K562 (cell line): ENCODE measurements around the gene SMCO4. TPM values are rescaled to one million over a fixed set of nuclear protein-coding genes. Genes with fewer than 3 reads are reported as not detected.

Source experiments
- ATAC-seq: fragments of 200-7000 bp; cut with Tn5 transposase; 3 replicates; pipeline ENCODE4 v1.9.1; 2020; ENCODE audit warnings: moderate library complexity
- BruUV-seq: library from RNA; stranded (reverse); fragments of 400-500 nt; replicated peaks from 2 replicates; lab custom pipeline; 2021; lab: Mats Ljungman, UMichigan
- CTCF ChIA-PET: fragments of 300-600 bp; formaldehyde crosslinking; extraction: SDS; loops from one replicate; lab custom pipeline; 2021; ENCODE audit warnings: low intra/inter-chr PET ratio; lab: Yijun Ruan, JAX
- POLR2A ChIA-PET: fragments of 300-600, 350-650 bp; sonication (Branson Sonifier 250); formaldehyde crosslinking; extraction: SDS; loops from one replicate; lab custom pipeline; 2021; ENCODE audit warnings: antibody characterized with exemption, inconsistent platforms; lab: Yijun Ruan, JAX
- DNase-seq, 4 experiments: peaks; one replicate each; pipeline versions ENCODE4 v3.0.0 to v3.0.0-alpha.2; 2011 to 2018; ENCODE audit warnings: low spot score in 3 of 4, mixed read lengths in 3 of 4; ENCODE audit errors: extremely low read depth in 1 of 4
- FAIRE-seq: peaks from 2 replicates; lab custom pipeline; 2011; peaks lifted over from hg19 to GRCh38; lab: Jason Lieb, UNC
- H2AFZ ChIP-seq: 2 replicates; pipeline ENCODE4 v1.6.0; 2011; ENCODE audit warnings: low read depth, low read length, control low read depth, inconsistent platforms
- H3K27ac ChIP-seq: fragments of 200-600 bp; 3 replicates; pipeline ENCODE4 v1.8.0; 2011; ENCODE audit warnings: low read depth, mild to moderate bottlenecking, control low read depth, inconsistent platforms, low read length, moderate library complexity, mixed read lengths; ENCODE audit errors: extremely low read depth
- H3K27me3 ChIP-seq, 2 experiments: fragments of 300-600 bp in 1 of 2; 2 replicates in 1 of 2; 3 replicates in 1 of 2; pipeline versions ENCODE4 v1.6.0 to v1.8.0; 2011; ENCODE audit warnings: inconsistent platforms in 2 of 2, low read length in 2 of 2, mild to moderate bottlenecking in 1 of 2, mixed read lengths in 1 of 2, moderate library complexity in 1 of 2; ENCODE audit not compliant: control insufficient read depth in 2 of 2, insufficient read depth in 2 of 2
- H3K36me3 ChIP-seq: fragments of 300-600 bp; 3 replicates; pipeline ENCODE4 v1.8.0; 2011; ENCODE audit warnings: mild to moderate bottlenecking, low read length, inconsistent platforms; ENCODE audit not compliant: control insufficient read depth, insufficient read depth
- H3K4me1 ChIP-seq, 2 experiments: fragments of 200-600 bp in 1 of 2; replicated peaks in 1 of 2; 2 replicates in 1 of 2; 3 replicates in 1 of 2; pipeline versions ENCODE4 v1.5.1 to v1.8.0; 2011; ENCODE audit warnings: inconsistent platforms in 2 of 2, low read length in 2 of 2, mild to moderate bottlenecking in 1 of 2, mixed read lengths in 1 of 2, moderate library complexity in 1 of 2; ENCODE audit not compliant: control insufficient read depth in 2 of 2, insufficient read depth in 2 of 2
- H3K4me2 ChIP-seq: 2 replicates; pipeline ENCODE4 v1.6.1; 2011; ENCODE audit warnings: low read length, control low read depth, inconsistent platforms, mixed read lengths; ENCODE audit not compliant: insufficient read depth
- H3K4me3 ChIP-seq: fragments of 200-600 bp; sonication (generic), shearing (Covaris generic); 2 replicates; pipeline ENCODE4 v1.5.1; 2016; ENCODE audit warnings: control low read depth, inconsistent platforms
- H3K79me2 ChIP-seq: fragments of 200-600 bp; 3 replicates; pipeline ENCODE4 v1.8.0; 2011; ENCODE audit warnings: low read length, inconsistent platforms; ENCODE audit not compliant: control insufficient read depth, insufficient read depth
- H3K9ac ChIP-seq, 2 experiments: 2 replicates each; pipeline versions ENCODE4 v1.6.0 to v1.6.1; 2011; ENCODE audit warnings: low read depth in 2 of 2, low read length in 2 of 2, control low read depth in 1 of 2, inconsistent platforms in 1 of 2, mild to moderate bottlenecking in 1 of 2, mixed read lengths in 1 of 2; ENCODE audit not compliant: insufficient read depth in 1 of 2
- H3K9me1 ChIP-seq: one replicate; pipeline ENCODE4 v1.6.0; 2011; ENCODE audit warnings: inconsistent platforms, mild to moderate bottlenecking, low read length, moderate library complexity; ENCODE audit not compliant: control insufficient read depth, insufficient read depth
- H3K9me3 ChIP-seq: replicated peaks from 2 replicates; pipeline ENCODE4 v1.5.1; 2011; ENCODE audit warnings: low read depth, low read length, inconsistent platforms; ENCODE audit not compliant: control insufficient read depth, insufficient read depth
- H4K20me1 ChIP-seq: replicated peaks from 2 replicates; pipeline ENCODE4 v1.6.1; 2011; ENCODE audit warnings: low read length, inconsistent platforms, mixed read lengths; ENCODE audit not compliant: control insufficient read depth, insufficient read depth
- BRCA1 ChIP-seq, 2 experiments: fragments of 450-650 bp in 1 of 2; sonication (generic) in 1 of 2; formaldehyde crosslinking in 1 of 2; IDR thresholded peaks; 2 replicates each; pipeline versions ENCODE4 v1.5.0 to v1.6.1; 2017 to 2020; ENCODE audit warnings: mild to moderate bottlenecking in 1 of 2, missing genetic modification reagents in 1 of 2
- CEBPB ChIP-seq: fragments of 450-650 bp; IDR thresholded peaks from 2 replicates; pipeline ENCODE4 v1.6.1; 2016; ENCODE audit warnings: missing genetic modification characterization, missing compliant biosample characterization
- ELF4 ChIP-seq: fragments of 450-650 bp; formaldehyde crosslinking; IDR thresholded peaks from 2 replicates; pipeline ENCODE4 v1.4.0; 2022; ENCODE audit warnings: missing genetic modification characterization
- RBM17 ChIP-seq: fragments of 200-400 bp; formaldehyde crosslinking; IDR thresholded peaks from 2 replicates; pipeline ENCODE4 v1.6.1; 2017; ENCODE audit warnings: low read depth, mild to moderate bottlenecking, low read length, borderline replicate concordance
- SIRT6 ChIP-seq: IDR thresholded peaks from one replicate; pipeline ENCODE4 v1.6.1; 2012; ENCODE audit warnings: low read depth, mild to moderate bottlenecking, control low read depth, inconsistent platforms, low read length, moderate library complexity
- ZNF212 ChIP-seq: fragments of 450-650 bp; formaldehyde crosslinking; IDR thresholded peaks from 2 replicates; pipeline ENCODE4 v1.4.0; 2020; ENCODE audit warnings: mild to moderate bottlenecking
- WGBS: fragments of 100-300 bp; shearing (Covaris generic); methylation state at CpG from one replicate; pipeline ENCODE4 v1.1.6; 2016; ENCODE audit warnings: low coverage, mixed read lengths; ENCODE audit not compliant: insufficient coverage; ENCODE audit errors: missing lambda C conversion rate; 5-methylcytosine and 5-hydroxymethylcytosine counted together
- in situ Hi-C: fragments of 300-500 bp; cut with MboI; formaldehyde crosslinking; loops from 4 replicates; pipeline ENCODE4 v1.15.0; 2018; ENCODE audit warnings: inconsistent platforms, mixed read lengths
- intact Hi-C: fragments of 100-400 bp; cut with micrococcal nuclease; formaldehyde crosslinking; loops from 2 replicates; pipeline ENCODE4 v1.14.2; 2022
- polyA plus RNA-seq, 8 experiments: library from polyadenylated mRNA; depleted of rRNA in 4 of 8; stranded (reverse) in 5 of 8; unstranded in 3 of 8; fragments of >200 nt; fragmentation: Nextera tagmentation in 2 of 8; fragmentation: Illumina TruSeq in 1 of 8; extraction: Ambion mirVana in 2 of 8; extraction: Trizol in 1 of 8; gene quantifications; 2 replicates each; pipeline versions ENCODE4 v1.2.1 to v1.2.3, GENCODE V29; 2011 to 2014; ENCODE audit warnings: inconsistent platforms in 1 of 8, missing spikeins in 1 of 8
- total RNA-seq, 7 experiments: library from RNA; depleted of rRNA in 6 of 7; stranded (reverse); fragments of >200 nt in 6 of 7; fragmentation: Illumina TruSeq in 2 of 7; extraction: Trizol in 2 of 7; gene quantifications; 2 replicates each; pipeline versions ENCODE4 v1.2.1 to v1.2.3, GENCODE V29; 2011 to 2021; ENCODE audit warnings: low replicate concordance in 1 of 7

SMCO4 gene
- total and polyA plus RNA-seq, 9 of the 15 experiments (the other 6 are each of a cell fraction or from before 2014, with no cell fraction given) = 1.8 to 27.8 (median 15.3) TPM

- no peak overlapping the region for H3K4me3 ChIP-seq
- BruUV-seq = no TSS peak
- intact Hi-C loops = no loop called here
- ChIA-PET CTCF (no interaction called here), POLR2A (interaction anchor here (1.0 to 1.4 kb wide), 3 partner anchors 10 to 15 kb away, joined by 3 to 5 read pairs (median 4); no protein-coding TSS in a partner anchor)
- no peak overlapping the region for H3K4me2 ChIP-seq
- no peak overlapping the region for H2AFZ ChIP-seq
- no peaks in the 10 kb centered on the region; the same call in 2 of the 3 replicates for H3K36me3 ChIP-seq
- no peak overlapping the region for H3K9ac ChIP-seq
- H3K9me3 ChIP-seq = no peaks in the 10 kb centered on the region
- no peak for FAIRE-seq
- no peaks in the 10 kb centered on the region for H3K79me2 ChIP-seq
- in situ Hi-C loops = no loop called here
- peaks cover 0 to 14% of the 10 kb centered on the region in 2 experiments; a peak in 3 of 5 replicates for H3K4me1 ChIP-seq
- DNase-seq = no peak
- TF ChIP-seq CEBPB (tag) = no peak
- no peak for TF ChIP-seq BRCA1 (IDR thresholded peaks at IDR 0.05)
- no peak for TF ChIP-seq BRCA1 (CRISPR knock-in tag; IDR thresholded peaks at IDR 0.05)
- no peak for TF ChIP-seq RBM17
- TF ChIP-seq ELF4 (CRISPR knock-in tag) = no peak
- TF ChIP-seq ZNF212 (CRISPR knock-in tag) = no peak
- TF ChIP-seq SIRT6 = no peak
- WGBS = 47% methylated on average over 3 of the region's 3 CpGs
- no peak overlapping the region for H3K27ac ChIP-seq
- no peaks in the 10 kb centered on the region for H3K27me3 ChIP-seq
- no peaks in the 10 kb centered on the region for H3K9me1 ChIP-seq
- no peaks in the 10 kb centered on the region; the same call in 1 of the 2 replicates for H4K20me1 ChIP-seq
- ATAC-seq = no peak
Measured at GRCh38 chr11:93526346-93526633, 16.9 kb downstream of the SMCO4 start.
